Measurements from ENCODE around the gene GNL1.

DNA sequence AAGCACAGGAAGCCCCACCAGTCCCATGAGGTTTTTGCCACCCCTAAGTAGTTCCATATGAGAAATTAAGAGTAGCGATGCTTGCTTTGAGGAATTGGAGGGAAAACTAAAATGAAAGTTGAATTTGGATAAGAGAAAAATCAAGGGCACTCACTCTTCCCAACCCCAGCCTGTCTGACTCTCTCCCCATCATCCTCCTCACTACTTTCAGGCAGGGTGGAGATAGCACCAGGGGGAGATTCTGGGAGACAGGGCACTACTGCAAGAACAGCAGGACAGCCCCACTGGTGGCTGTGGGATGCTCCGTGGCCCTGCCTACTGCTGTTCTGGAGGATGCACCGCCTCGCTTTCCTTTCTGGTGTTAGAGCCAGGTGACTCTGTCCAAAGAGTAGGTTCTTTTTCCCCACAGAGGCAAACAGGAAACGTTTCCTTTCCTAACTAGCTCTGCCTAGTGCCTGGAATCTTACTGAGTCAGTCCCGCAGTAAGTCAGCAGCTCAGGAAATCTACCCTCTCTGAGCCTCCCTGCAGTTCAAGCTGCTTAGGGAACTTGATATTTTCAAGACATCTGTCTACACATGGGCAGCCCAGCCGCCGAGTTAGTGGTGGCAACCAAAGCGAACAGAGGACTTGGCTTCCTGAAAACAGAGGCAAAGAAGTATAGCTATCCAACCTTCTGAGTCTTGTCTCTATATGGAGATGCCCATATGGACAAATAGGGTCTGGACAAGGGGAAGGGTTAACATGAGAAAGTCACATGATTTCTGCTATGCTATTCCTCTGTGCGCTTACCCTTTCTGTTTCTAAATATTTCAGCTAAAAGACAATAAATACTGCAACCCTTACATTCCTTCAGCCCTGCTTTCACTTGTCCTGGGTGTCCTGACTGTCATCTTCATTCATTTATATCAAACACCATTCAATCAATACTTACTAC lies 55.6 kb downstream of the GNL1 start:
- no peak for TF ChIP-seq SUZ12 (IDR thresholded peaks at IDR 0.05; ENCODE audit: extremely low read depth, insufficient read depth, insufficient read length)
- no peak for TF ChIP-seq YY1 (IDR thresholded peaks at IDR 0.05; ENCODE audit: insufficient read depth, insufficient read length)
- TF ChIP-seq ZNF274 (IDR thresholded peaks at IDR 0.05; ENCODE audit: low read depth, low read length) = no peak
